HEK293 (cell line): ENCODE data around the gene ST6GALNAC6.

Experiments used
- CTCF ChIA-PET: fragments of 350-600 bp; formaldehyde crosslinking; extraction: SDS; loops from one replicate; lab custom pipeline; 2021; ENCODE audit warnings: antibody characterized with exemption; lab: Yijun Ruan, JAX
- POLR2A ChIA-PET: fragments of 300-600 bp; formaldehyde crosslinking; extraction: SDS; loops from one replicate; lab custom pipeline; 2020; ENCODE audit warnings: antibody characterized with exemption, inconsistent platforms; lab: Yijun Ruan, JAX
- H3K27ac ChIP-seq: fragments of 200-500 bp; sonication (Bioruptor generic); 2 replicates; pipeline ENCODE4 v1.5.1; 2014; ENCODE audit warnings: low read depth, low read length, control low read depth, inconsistent platforms; ENCODE audit errors: extremely low read depth
- H3K36me3 ChIP-seq, 2 experiments: fragments of 200-500 bp in 1 of 2; sonication (Bioruptor generic) in 1 of 2; 1 replicate in 1 of 2; 2 replicates in 1 of 2; pipeline ENCODE4 v1.5.1; 2014 to 2017; ENCODE audit warnings: inconsistent platforms in 2 of 2, low read length in 2 of 2; ENCODE audit not compliant: control insufficient read depth in 2 of 2, insufficient read depth in 1 of 2
- H3K4me1 ChIP-seq: fragments of 200-500 bp; sonication (Bioruptor generic); 2 replicates; pipeline ENCODE4 v1.5.1; 2014; ENCODE audit warnings: mild to moderate bottlenecking, low read length, inconsistent platforms; ENCODE audit not compliant: control insufficient read depth, insufficient read depth
- H3K4me3 ChIP-seq: 2 replicates; pipeline ENCODE4 v1.5.1; 2011; ENCODE audit warnings: low read depth, mild to moderate bottlenecking, control low read depth, low read length, moderate library complexity
- H3K9me3 ChIP-seq: fragments of 200-500 bp; sonication (Bioruptor generic); 2 replicates; pipeline ENCODE4 v1.5.1; 2014; ENCODE audit warnings: low read depth, low read length, inconsistent platforms; ENCODE audit not compliant: control insufficient read depth, insufficient read depth
- EGR2 ChIP-seq: fragments of 450-650 bp; formaldehyde crosslinking; IDR thresholded peaks from 2 replicates; pipeline ENCODE4 v1.5.1; 2016; ENCODE audit warnings: low read depth, missing biosample characterization, missing genetic modification characterization
- GFI1B ChIP-seq: fragments of 450-650 bp; formaldehyde crosslinking; IDR thresholded peaks from 2 replicates; pipeline ENCODE4 v1.5.1; 2016; ENCODE audit warnings: missing biosample characterization, missing genetic modification characterization
- HOXC10 ChIP-seq: sonication (generic); formaldehyde crosslinking; IDR thresholded peaks from 2 replicates; pipeline ENCODE4 v1.8.1; 2023; ENCODE audit warnings: mild to moderate bottlenecking, missing genetic modification reagents
- KLF7 ChIP-seq: fragments of 450-650 bp; formaldehyde crosslinking; IDR thresholded peaks from 2 replicates; pipeline ENCODE4 v1.5.1; 2016; ENCODE audit warnings: missing biosample characterization, missing genetic modification characterization, borderline replicate concordance
- MZF1 ChIP-seq: fragments of 450-650 bp; formaldehyde crosslinking; IDR thresholded peaks from 2 replicates; pipeline ENCODE4 v1.5.1; 2017; ENCODE audit warnings: missing biosample characterization, missing genetic modification characterization, borderline replicate concordance
- OVOL3 ChIP-seq: fragments of 450-650 bp; formaldehyde crosslinking; IDR thresholded peaks from 2 replicates; pipeline ENCODE4 v1.5.1; 2016; ENCODE audit warnings: missing biosample characterization, missing genetic modification characterization
- PRDM10 ChIP-seq: fragments of 450-650 bp; formaldehyde crosslinking; IDR thresholded peaks from 2 replicates; pipeline ENCODE4 v1.5.1; 2016; ENCODE audit warnings: missing biosample characterization, missing genetic modification characterization
- SALL2 ChIP-seq: fragments of 450-650 bp; formaldehyde crosslinking; IDR thresholded peaks from 2 replicates; pipeline ENCODE4 v1.5.0; 2017; ENCODE audit warnings: missing biosample characterization, mild to moderate bottlenecking, missing genetic modification characterization, borderline replicate concordance
- ZBTB6 ChIP-seq: fragments of 450-650 bp; formaldehyde crosslinking; IDR thresholded peaks from 2 replicates; pipeline ENCODE4 v1.5.1; 2017; ENCODE audit warnings: missing biosample characterization, missing genetic modification characterization
- ZBTB8A ChIP-seq: fragments of 450-650 bp; formaldehyde crosslinking; IDR thresholded peaks from 2 replicates; pipeline ENCODE4 v1.5.1; 2016; ENCODE audit warnings: missing biosample characterization, missing genetic modification characterization
- ZNF140 ChIP-seq: fragments of 450-650 bp; formaldehyde crosslinking; IDR thresholded peaks from 2 replicates; pipeline ENCODE4 v1.5.1; 2016; ENCODE audit warnings: missing biosample characterization, missing genetic modification characterization
- ZNF155 ChIP-seq: fragments of 450-650 bp; formaldehyde crosslinking; IDR thresholded peaks from 2 replicates; pipeline ENCODE4 v1.5.1; 2016; ENCODE audit warnings: missing biosample characterization, missing genetic modification characterization
- ZNF16 ChIP-seq: fragments of 450-650 bp; formaldehyde crosslinking; IDR thresholded peaks from 2 replicates; pipeline ENCODE4 v1.5.1; 2016; ENCODE audit warnings: low read depth, missing biosample characterization, missing genetic modification characterization
- ZNF175 ChIP-seq: fragments of 450-650 bp; formaldehyde crosslinking; IDR thresholded peaks from 2 replicates; pipeline ENCODE4 v1.5.1; 2016; ENCODE audit warnings: missing biosample characterization, missing genetic modification characterization
- ZNF184 ChIP-seq: fragments of 450-650 bp; IDR thresholded peaks from 2 replicates; pipeline ENCODE4 v1.5.1; 2018; ENCODE audit warnings: missing biosample characterization, mild to moderate bottlenecking, missing genetic modification characterization
- ZNF354C ChIP-seq: fragments of 450-650 bp; formaldehyde crosslinking; IDR thresholded peaks from 2 replicates; pipeline ENCODE4 v1.5.1; 2016; ENCODE audit warnings: missing biosample characterization, missing genetic modification characterization, low read depth, borderline replicate concordance
- ZNF37A ChIP-seq: fragments of 450-650 bp; IDR thresholded peaks from 2 replicates; pipeline ENCODE4 v1.5.1; 2018; ENCODE audit warnings: missing biosample characterization, missing genetic modification characterization
- ZNF394 ChIP-seq: fragments of 450-650 bp; formaldehyde crosslinking; IDR thresholded peaks from 2 replicates; pipeline ENCODE4 v1.5.1; 2016; ENCODE audit warnings: missing biosample characterization, missing genetic modification characterization, mild to moderate bottlenecking, moderate library complexity, borderline replicate concordance
- ZNF488 ChIP-seq: fragments of 450-650 bp; formaldehyde crosslinking; IDR thresholded peaks from 2 replicates; pipeline ENCODE4 v1.5.1; 2016; ENCODE audit warnings: missing biosample characterization, missing genetic modification characterization
- ZNF501 ChIP-seq: fragments of 450-650 bp; formaldehyde crosslinking; IDR thresholded peaks from 2 replicates; pipeline ENCODE4 v1.5.1; 2016; ENCODE audit warnings: missing biosample characterization, missing genetic modification characterization
- ZNF513 ChIP-seq: fragments of 450-650 bp; IDR thresholded peaks from 2 replicates; pipeline ENCODE4 v1.5.1; 2018; ENCODE audit warnings: missing biosample characterization, missing genetic modification characterization
- ZNF670 ChIP-seq: fragments of 450-650 bp; formaldehyde crosslinking; IDR thresholded peaks from 2 replicates; pipeline ENCODE4 v1.5.1; 2016; ENCODE audit warnings: missing biosample characterization, missing genetic modification characterization, low read depth
- ZNF692 ChIP-seq: fragments of 450-650 bp; formaldehyde crosslinking; IDR thresholded peaks from 2 replicates; pipeline ENCODE4 v1.5.1; 2016; ENCODE audit warnings: missing biosample characterization, missing genetic modification characterization

ST6GALNAC6 gene

GRCh38 chr9:127855522-127855921 is 43.9 kb downstream of the ST6GALNAC6 start:
- no peaks in the 10 kb centered on the region for H3K36me3 ChIP-seq
- H3K4me3 ChIP-seq = no peak overlapping the region
- TF ChIP-seq ZNF394 = no peak
- TF ChIP-seq PRDM10 (tag by site-specific recombination) = 0 out of 2 replicates have a peak, but pooled peaks have one; percentile 54
- no peak for TF ChIP-seq OVOL3 (tag by site-specific recombination)
- H3K4me1 ChIP-seq = no peaks in the 10 kb centered on the region
- POLR2A ChIA-PET = no interaction called here
- no peak overlapping the region for H3K27ac ChIP-seq
- H3K9me3 ChIP-seq = no peaks in the 10 kb centered on the region
- CTCF ChIA-PET = interaction anchor here (1.0 to 3.5 kb wide), 2 partner anchors 14 to 66 kb away, joined by 3 to 18 read pairs; no protein-coding TSS in a partner anchor

GRCh38 chr9:127854960-127855359 is 44.4 kb downstream of the ST6GALNAC6 start:
- POLR2A ChIA-PET = no interaction called here
- H3K4me3 ChIP-seq = no peak overlapping the region

GRCh38 chr9:127854184-127854806 is 45.1 kb downstream of the ST6GALNAC6 start, which contains the start of gene ENG:
Gene ENG, minus strand, starts transcription at chr9:127854658. Its CDS starts 303 bp downstream, at chr9:127854355.
- Histone ChIP-seq H3K4me3 (no peak within 1 kb of the TSS), H3K27ac (no peak within 1 kb of the TSS), H3K4me1 (no peaks in the 10 kb centered on the region), H3K36me3 (no peaks in the 10 kb centered on the region), H3K9me3 (no peaks in the 10 kb centered on the region)
- ChIA-PET CTCF (interaction anchor here (0.5 to 3.5 kb wide), 2 partner anchors 15 to 29 kb away, joined by 3 to 18 read pairs; no protein-coding TSS in a partner anchor), POLR2A (no interaction called here)
- no peak for TF ChIP-seq SALL2
- no peak for TF ChIP-seq ZNF501 (tag by site-specific recombination)
- no peak for TF ChIP-seq HOXC10 (CRISPR knock-in tag)
- no peak for TF ChIP-seq ZBTB6 (tag by site-specific recombination)
- no peak for TF ChIP-seq KLF7 (tag by site-specific recombination)
- TF ChIP-seq EGR2 (tag by site-specific recombination) = no peak
- TF ChIP-seq MZF1 (tag by site-specific recombination) = no peak
- TF ChIP-seq ZNF670 = no peak
- no peak for TF ChIP-seq ZNF692 (tag by site-specific recombination)
- no peak for TF ChIP-seq ZNF184 (tag by site-specific recombination)
- no peak for TF ChIP-seq ZNF37A (tag by site-specific recombination)
- TF ChIP-seq ZNF513 (tag by site-specific recombination) = no peak
- TF ChIP-seq ZNF155 = no peak
- TF ChIP-seq ZNF140 (tag by site-specific recombination) = no peak

More at GRCh38 chr9:127854960-127855359, 44.4 kb downstream of the ST6GALNAC6 start:
- H3K27ac ChIP-seq = no peak overlapping the region
- TF ChIP-seq ZBTB8A (no peak), ZNF354C (tag by site-specific recombination) (no peak), GFI1B (tag by site-specific recombination) (no peak), SALL2 (no peak), ZNF488 (tag by site-specific recombination) (no peak), ZNF175 (no peak), ZNF16 (tag by site-specific recombination) (no peak)
- TF ChIP-seq, all 188 proteins: peak for 0
- Histone ChIP-seq H3K36me3 (no peaks in the 10 kb centered on the region), H3K9me3 (no peaks in the 10 kb centered on the region), H3K4me1 (no peaks in the 10 kb centered on the region)
- CTCF ChIA-PET = interaction anchor here (0.7 to 3.5 kb wide), 2 partner anchors 14 to 115 kb away, joined by 3 to 18 read pairs; no protein-coding TSS in a partner anchor
